Fibroblast of lung (primary cell): ENCODE measurements around the gene FGF14.
"Not testable (repeated sequence)": the region's sequence is repeated elsewhere in the genome, so short reads cannot be mapped to it uniquely, and the experiment has no call there.

Experiments
- EZH2 ChIP-seq: IDR thresholded peaks from 2 replicates; pipeline ENCODE4 v1.5.1; 2012; ENCODE audit warnings: low read length, control low read depth, mild to moderate bottlenecking; ENCODE audit errors: missing control alignments
- TF ChIP-seq, protein P1 (sequence below), 2 donors: IDR thresholded peaks in 1 of 2; conservative IDR thresholded peaks in 1 of 2; 1 replicate in 1 of 2; 2 replicates in 1 of 2; pipeline ENCODE4 v1.5.1; 2011 to 2012; ENCODE audit warnings: low read length in 2 of 2, control low read depth in 1 of 2, inconsistent platforms in 1 of 2, low read depth in 1 of 2, mild to moderate bottlenecking in 1 of 2

GRCh38 chr13:102093288-102093687, 308.6 kb downstream of the FGF14 start:
- TF ChIP-seq, protein P1, sequence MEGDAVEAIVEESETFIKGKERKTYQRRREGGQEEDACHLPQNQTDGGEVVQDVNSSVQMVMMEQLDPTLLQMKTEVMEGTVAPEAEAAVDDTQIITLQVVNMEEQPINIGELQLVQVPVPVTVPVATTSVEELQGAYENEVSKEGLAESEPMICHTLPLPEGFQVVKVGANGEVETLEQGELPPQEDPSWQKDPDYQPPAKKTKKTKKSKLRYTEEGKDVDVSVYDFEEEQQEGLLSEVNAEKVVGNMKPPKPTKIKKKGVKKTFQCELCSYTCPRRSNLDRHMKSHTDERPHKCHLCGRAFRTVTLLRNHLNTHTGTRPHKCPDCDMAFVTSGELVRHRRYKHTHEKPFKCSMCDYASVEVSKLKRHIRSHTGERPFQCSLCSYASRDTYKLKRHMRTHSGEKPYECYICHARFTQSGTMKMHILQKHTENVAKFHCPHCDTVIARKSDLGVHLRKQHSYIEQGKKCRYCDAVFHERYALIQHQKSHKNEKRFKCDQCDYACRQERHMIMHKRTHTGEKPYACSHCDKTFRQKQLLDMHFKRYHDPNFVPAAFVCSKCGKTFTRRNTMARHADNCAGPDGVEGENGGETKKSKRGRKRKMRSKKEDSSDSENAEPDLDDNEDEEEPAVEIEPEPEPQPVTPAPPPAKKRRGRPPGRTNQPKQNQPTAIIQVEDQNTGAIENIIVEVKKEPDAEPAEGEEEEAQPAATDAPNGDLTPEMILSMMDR (conservative IDR thresholded peaks at IDR 0.05 in 1 of 2, IDR thresholded peaks at IDR 0.05 in 1 of 2; ENCODE audit: low read depth in 1 of 2, low read length in 2 of 2): not testable (repeated sequence)
- not testable (repeated sequence) for TF ChIP-seq EZH2
